Prostate gland (tissue), 2 donors: ENCODE data around the gene PPP2R5C. TPM values are rescaled to one million over a fixed set of nuclear protein-coding genes. Genes with fewer than 3 reads are reported as not detected.

Source experiments
- DNase-seq: peaks from one replicate; pipeline ENCODE4 v3.0.0-alpha.2; 2019; ENCODE audit warnings: low spot score
- H3K27ac ChIP-seq, 2 donors: fragments of 200-600 bp; sonication (generic); 2 replicates each; pipeline ENCODE4 v1.5.1; 2017 to 2019
- H3K27me3 ChIP-seq: fragments of 200-600 bp; sonication (generic); replicated peaks from 2 replicates; pipeline ENCODE4 v1.5.1; 2019; ENCODE audit not compliant: insufficient read depth
- H3K36me3 ChIP-seq, 2 donors: fragments of 200-600 bp; sonication (generic); 1 replicate in 1 of 2; 2 replicates in 1 of 2; pipeline versions ENCODE4 v1.5.1 to v1.8.1; 2017 to 2019
- H3K4me1 ChIP-seq: fragments of 200-600 bp; sonication (generic); replicated peaks from 2 replicates; pipeline ENCODE4 v1.5.1; 2019
- H3K4me3 ChIP-seq, 2 donors: fragments of 200-600 bp; sonication (generic); 2 replicates each; pipeline ENCODE4 v1.5.1; 2017 to 2019
- H3K9me3 ChIP-seq: fragments of 200-600 bp; sonication (generic); 2 replicates; pipeline ENCODE4 v1.5.1; 2017
- POLR2A ChIP-seq: fragments of 450-650 bp; IDR thresholded peaks from one replicate; pipeline ENCODE4 v1.6.1; 2016; ENCODE audit warnings: antibody characterized with exemption, mild to moderate bottlenecking
- POLR2AphosphoS5 ChIP-seq: sonication (generic); formaldehyde crosslinking; IDR thresholded peaks from one replicate; pipeline ENCODE4 v1.6.1; 2017; ENCODE audit warnings: antibody characterized with exemption
- WGBS: methylation state at CpG from one replicate; pipeline ENCODE4 v1.1.5; 2018; 5-methylcytosine and 5-hydroxymethylcytosine counted together
- intact Hi-C: fragments of 100-400 bp; cut with DNase I; formaldehyde crosslinking; loops from one replicate; pipeline ENCODE4 v1.14.2; 2022
- total RNA-seq, 2 donors: library from RNA; depleted of rRNA; stranded (reverse); fragments of >200 nt; gene quantifications; one replicate each; pipeline ENCODE4 v1.1.0, GENCODE V29; 2016
- TF ChIP-seq, protein P1 (sequence below), 4 experiments: fragments of 200-600 bp in 2 of 4; fragments of 450-650 bp in 2 of 4; sonication (generic) in 2 of 4; IDR thresholded peaks; 1 replicate in 3 of 4; 2 replicates in 1 of 4; pipeline ENCODE4 v1.5.1; 2016 to 2019; ENCODE audit warnings: antibody characterized with exemption in 4 of 4, mild to moderate bottlenecking in 2 of 4, moderate library complexity in 2 of 4

The PPP2R5C gene
- total RNA-seq, 2 donors from 2014 or later: 67.8 to 96.2 TPM

GRCh38 chr14:101827286-101827685, 65.8 kb downstream of the PPP2R5C start:
- Histone ChIP-seq H3K4me3 (no peak overlapping the region), H3K4me1 (peaks cover 4% of the 10 kb centered on the region), H3K27ac (no peak overlapping the region), H3K9me3 (no peaks in the 10 kb centered on the region), H3K36me3 (no peaks in the 10 kb centered on the region), H3K27me3 (no peaks in the 10 kb centered on the region)
- TF ChIP-seq, protein P1, sequence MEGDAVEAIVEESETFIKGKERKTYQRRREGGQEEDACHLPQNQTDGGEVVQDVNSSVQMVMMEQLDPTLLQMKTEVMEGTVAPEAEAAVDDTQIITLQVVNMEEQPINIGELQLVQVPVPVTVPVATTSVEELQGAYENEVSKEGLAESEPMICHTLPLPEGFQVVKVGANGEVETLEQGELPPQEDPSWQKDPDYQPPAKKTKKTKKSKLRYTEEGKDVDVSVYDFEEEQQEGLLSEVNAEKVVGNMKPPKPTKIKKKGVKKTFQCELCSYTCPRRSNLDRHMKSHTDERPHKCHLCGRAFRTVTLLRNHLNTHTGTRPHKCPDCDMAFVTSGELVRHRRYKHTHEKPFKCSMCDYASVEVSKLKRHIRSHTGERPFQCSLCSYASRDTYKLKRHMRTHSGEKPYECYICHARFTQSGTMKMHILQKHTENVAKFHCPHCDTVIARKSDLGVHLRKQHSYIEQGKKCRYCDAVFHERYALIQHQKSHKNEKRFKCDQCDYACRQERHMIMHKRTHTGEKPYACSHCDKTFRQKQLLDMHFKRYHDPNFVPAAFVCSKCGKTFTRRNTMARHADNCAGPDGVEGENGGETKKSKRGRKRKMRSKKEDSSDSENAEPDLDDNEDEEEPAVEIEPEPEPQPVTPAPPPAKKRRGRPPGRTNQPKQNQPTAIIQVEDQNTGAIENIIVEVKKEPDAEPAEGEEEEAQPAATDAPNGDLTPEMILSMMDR (IDR thresholded peaks at IDR 0.05): no peak
- TF ChIP-seq POLR2A: no peak
- TF ChIP-seq POLR2AphosphoS5: no peak
- DNase-seq: no peak
- intact Hi-C loops: loop anchor here (10.0 kb wide), 1 partner anchor 118 kb away; no protein-coding TSS in a partner anchor
- WGBS: 84% methylated on average over 3 of the region's 3 CpGs

- no peak for DNase-seq
- no peak for TF ChIP-seq POLR2AphosphoS5
- TF ChIP-seq, protein P1 (IDR thresholded peaks at IDR 0.05): no peak
- TF ChIP-seq POLR2A: no peak
- Histone ChIP-seq H3K4me1 (peaks cover 3% of the 10 kb centered on the region), H3K4me3 (no peak overlapping the region), H3K36me3 (no peaks in the 10 kb centered on the region), H3K27ac (no peak overlapping the region), H3K27me3 (no peaks in the 10 kb centered on the region), H3K9me3 (no peaks in the 10 kb centered on the region)
- 44% methylated on average over 2 of the region's 2 CpGs for WGBS
- intact Hi-C loops: loop anchor here (10.0 kb wide), 1 partner anchor 117 kb away; no protein-coding TSS in a partner anchor
Observed at GRCh38 chr14:101828046-101828445, 66.5 kb downstream of the PPP2R5C start.

GRCh38 chr14:101830271-101830670, 68.8 kb downstream of the PPP2R5C start:
- no peak overlapping the region for H3K4me3 ChIP-seq
- H3K27me3 ChIP-seq: no peaks in the 10 kb centered on the region
- no peaks in the 10 kb centered on the region for H3K36me3 ChIP-seq
- H3K4me1 ChIP-seq: peaks cover 3% of the 10 kb centered on the region
- intact Hi-C loops: no loop called here
- no peak for DNase-seq
- TF ChIP-seq POLR2AphosphoS5 (no peak), POLR2A (no peak)
- no peak overlapping the region for H3K27ac ChIP-seq
- 76% methylated on average over 4 of the region's 4 CpGs for WGBS
- H3K9me3 ChIP-seq: no peaks in the 10 kb centered on the region

DNA sequence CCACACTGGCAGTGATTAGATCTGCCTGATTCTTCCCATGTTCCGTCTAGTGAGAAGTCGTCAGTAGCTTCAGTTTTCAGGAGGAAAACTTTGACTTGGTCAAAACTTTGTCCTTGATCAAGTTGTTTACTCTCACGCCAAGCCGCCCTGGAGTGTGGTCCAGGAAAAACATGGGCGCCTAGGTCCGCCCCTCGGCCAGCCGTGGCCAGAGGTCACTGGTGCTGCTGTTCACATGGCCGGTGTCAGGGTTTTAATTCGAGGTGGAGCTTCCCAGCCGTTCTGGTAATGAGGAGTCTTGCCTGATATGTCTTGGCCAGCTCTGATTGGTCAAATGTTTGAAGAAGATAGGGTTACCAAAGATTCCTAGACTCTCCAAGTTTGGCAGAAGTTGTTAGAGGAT, 71.5 kb downstream of the PPP2R5C start:
- Histone ChIP-seq H3K27me3 (no peaks in the 10 kb centered on the region), H3K36me3 (no peaks in the 10 kb centered on the region), H3K4me1 (peaks cover 3% of the 10 kb centered on the region), H3K27ac (no peak overlapping the region), H3K9me3 (no peaks in the 10 kb centered on the region), H3K4me3 (no peak overlapping the region)
- DNase-seq: no peak
- intact Hi-C loops: no loop called here
- TF ChIP-seq POLR2AphosphoS5 (no peak), POLR2A (no peak)
- TF ChIP-seq, protein P1 (IDR thresholded peaks at IDR 0.05): no peak
- WGBS: 88% methylated on average over 11 of the region's 11 CpGs

DNA sequence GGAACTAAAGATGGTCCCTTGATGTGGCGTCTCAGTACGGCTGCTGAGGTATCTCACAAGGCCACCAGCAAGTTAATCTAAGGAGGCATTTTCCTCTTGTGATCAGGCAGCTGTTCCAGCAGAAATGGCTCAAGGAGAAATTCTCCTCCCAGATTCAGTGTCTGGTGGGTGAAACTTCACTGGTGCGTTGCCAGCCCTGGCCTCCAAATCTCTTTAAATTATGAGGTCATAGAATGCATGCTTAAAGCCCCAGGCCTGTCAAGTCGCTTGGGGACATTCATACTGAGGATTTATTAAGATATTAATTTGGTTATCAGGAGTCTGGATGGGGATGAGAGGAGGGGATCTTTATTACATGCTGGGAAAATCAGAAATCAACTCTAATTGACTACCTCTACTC, 72.9 kb downstream of the PPP2R5C start:
- DNase-seq: no peak
- intact Hi-C loops: no loop called here

More for the DNA sequence above, 72.9 kb downstream of the PPP2R5C start:
- Histone ChIP-seq H3K36me3 (no peaks in the 10 kb centered on the region), H3K27ac (no peak overlapping the region), H3K27me3 (no peaks in the 10 kb centered on the region), H3K9me3 (no peaks in the 10 kb centered on the region), H3K4me3 (no peak overlapping the region), H3K4me1 (peaks cover 3% of the 10 kb centered on the region)
- TF ChIP-seq POLR2AphosphoS5 (no peak), POLR2A (no peak)
- TF ChIP-seq, protein P1 (IDR thresholded peaks at IDR 0.05): no peak
- WGBS: 85% methylated on average over 4 of the region's 4 CpGs
